Measurements from ENCODE around the gene DENND1C. TPM values are rescaled to one million over a fixed set of nuclear protein-coding genes. Genes with fewer than 3 reads are reported as not detected.

The DENND1C gene
- total and polyA plus RNA-seq, 2 donors from 2014 or later, result 2.6 to 8.2 TPM

DNA sequence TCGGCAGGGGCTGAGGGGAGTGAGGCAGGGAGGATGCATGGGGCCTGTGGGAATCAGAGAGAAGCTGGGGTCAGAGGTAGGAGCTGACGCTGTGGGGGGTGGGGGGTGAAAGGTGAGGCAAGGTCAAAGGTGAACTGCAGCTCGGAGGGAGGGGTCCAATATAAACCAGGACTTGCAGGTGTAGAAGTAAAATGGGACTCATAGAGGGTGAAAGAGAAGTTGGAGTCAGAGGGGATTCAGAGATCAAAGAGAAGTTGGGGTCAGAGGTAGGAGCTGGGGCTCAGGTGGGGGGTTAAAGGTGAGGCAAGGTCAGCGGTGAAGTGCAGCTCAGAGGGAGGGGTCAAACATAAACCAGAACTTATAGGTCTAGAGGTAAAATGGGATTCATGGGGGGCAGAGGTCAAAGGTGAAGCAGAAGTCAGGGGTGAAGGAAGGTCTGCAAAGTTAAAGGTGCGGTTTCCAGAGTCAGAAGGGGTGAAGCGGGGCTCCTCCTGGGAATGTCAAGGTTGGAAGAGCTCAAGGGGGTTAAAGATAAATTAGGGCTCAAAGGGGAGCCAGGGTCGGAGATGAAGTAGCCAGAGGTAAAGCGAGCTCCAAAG, 12.9 kb upstream of the DENND1C start:
- Histone ChIP-seq H3K27me3 (ENCODE audit: control insufficient read depth, insufficient read depth, low read length) (no peaks in the 10 kb centered on the region), H3K9ac (ENCODE audit: low read length in 3 of 3) (no peak overlapping the region), H3K9me3 (ENCODE audit: control insufficient read depth in 2 of 3, insufficient read depth in 1 of 3, low read length in 3 of 3) (peaks cover 0 to 6% (median 2%) of the 10 kb centered on the region in 3 donors), H3K4me3 (ENCODE audit: low read length in 3 of 3) (no peak overlapping the region), H3K4me1 (ENCODE audit: control insufficient read depth in 2 of 3, insufficient read depth in 2 of 3, low read depth in 1 of 3, low read length in 3 of 3) (no peaks in the 10 kb centered on the region), H3K27ac (ENCODE audit: low read depth in 2 of 2, low read length in 2 of 2) (no peak overlapping the region), H3K36me3 (ENCODE audit: control insufficient read depth in 2 of 3, insufficient read depth in 3 of 3, low read length in 3 of 3) (no peaks in the 10 kb centered on the region)
- intact Hi-C loops (cut with DNase I), result no loop called here
- DNase-seq (no peak), FAIRE-seq (no peak)
- TF ChIP-seq, protein P1, sequence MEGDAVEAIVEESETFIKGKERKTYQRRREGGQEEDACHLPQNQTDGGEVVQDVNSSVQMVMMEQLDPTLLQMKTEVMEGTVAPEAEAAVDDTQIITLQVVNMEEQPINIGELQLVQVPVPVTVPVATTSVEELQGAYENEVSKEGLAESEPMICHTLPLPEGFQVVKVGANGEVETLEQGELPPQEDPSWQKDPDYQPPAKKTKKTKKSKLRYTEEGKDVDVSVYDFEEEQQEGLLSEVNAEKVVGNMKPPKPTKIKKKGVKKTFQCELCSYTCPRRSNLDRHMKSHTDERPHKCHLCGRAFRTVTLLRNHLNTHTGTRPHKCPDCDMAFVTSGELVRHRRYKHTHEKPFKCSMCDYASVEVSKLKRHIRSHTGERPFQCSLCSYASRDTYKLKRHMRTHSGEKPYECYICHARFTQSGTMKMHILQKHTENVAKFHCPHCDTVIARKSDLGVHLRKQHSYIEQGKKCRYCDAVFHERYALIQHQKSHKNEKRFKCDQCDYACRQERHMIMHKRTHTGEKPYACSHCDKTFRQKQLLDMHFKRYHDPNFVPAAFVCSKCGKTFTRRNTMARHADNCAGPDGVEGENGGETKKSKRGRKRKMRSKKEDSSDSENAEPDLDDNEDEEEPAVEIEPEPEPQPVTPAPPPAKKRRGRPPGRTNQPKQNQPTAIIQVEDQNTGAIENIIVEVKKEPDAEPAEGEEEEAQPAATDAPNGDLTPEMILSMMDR (IDR thresholded peaks at IDR 0.05; ENCODE audit: borderline replicate concordance, extremely low read depth, insufficient read depth), result no peak

DNA sequence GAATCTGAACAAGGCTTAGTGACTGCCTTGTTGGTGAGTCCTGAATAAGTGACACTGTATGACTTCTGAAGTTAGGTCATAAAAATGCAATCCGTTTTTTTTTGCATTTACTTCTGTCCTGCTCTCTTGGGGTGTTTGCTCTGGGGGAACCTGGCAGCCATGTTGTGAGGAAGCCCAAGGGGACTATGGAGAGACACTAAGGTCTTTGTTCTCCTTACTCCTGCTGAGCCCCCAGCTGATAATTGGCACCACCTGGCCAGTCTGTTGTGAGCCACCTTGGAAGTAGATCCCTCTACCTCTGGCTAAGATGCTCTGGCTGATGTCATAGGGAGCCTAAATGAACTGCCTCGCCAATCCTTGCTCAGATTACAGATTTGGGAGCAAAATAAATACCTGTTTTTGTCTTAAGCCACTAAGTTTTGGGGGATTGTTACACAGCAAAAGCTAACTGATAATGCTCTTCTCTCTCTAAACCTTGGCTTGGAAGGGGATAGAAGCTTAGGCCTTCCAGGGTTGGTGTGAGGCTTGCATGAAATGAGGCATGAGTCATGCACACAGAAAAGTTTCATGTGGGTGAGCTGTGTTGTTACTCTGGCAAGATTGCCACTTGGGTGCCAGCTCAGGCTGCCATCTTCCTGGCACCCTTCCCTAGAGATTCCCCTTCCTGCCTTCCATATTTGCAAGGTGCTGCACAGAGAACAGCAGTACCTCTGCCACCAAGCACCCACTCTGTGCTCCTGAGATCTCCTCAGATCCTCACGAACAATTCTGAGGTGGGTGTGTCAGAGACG, 10.4 kb upstream of the DENND1C start:
- Histone ChIP-seq H3K27ac (ENCODE audit: low read depth in 2 of 2, low read length in 2 of 2) (no peak overlapping the region), H3K4me1 (ENCODE audit: control insufficient read depth in 2 of 3, insufficient read depth in 2 of 3, low read depth in 1 of 3, low read length in 3 of 3) (no peaks in the 10 kb centered on the region), H3K36me3 (ENCODE audit: control insufficient read depth in 2 of 3, insufficient read depth in 3 of 3, low read length in 3 of 3) (no peaks in the 10 kb centered on the region), H3K4me3 (ENCODE audit: low read length in 3 of 3) (no peak overlapping the region), H3K27me3 (ENCODE audit: control insufficient read depth, insufficient read depth, low read length) (no peaks in the 10 kb centered on the region), H3K9me3 (ENCODE audit: control insufficient read depth in 2 of 3, insufficient read depth in 1 of 3, low read length in 3 of 3) (peaks cover 0 to 6% (median 2%) of the 10 kb centered on the region in 3 donors), H3K9ac (ENCODE audit: low read length in 3 of 3) (no peak overlapping the region)
- no peak for FAIRE-seq
- intact Hi-C loops (cut with DNase I), result no loop called here
- DNase-seq, result no peak
- TF ChIP-seq, protein P1 (IDR thresholded peaks at IDR 0.05; ENCODE audit: borderline replicate concordance, extremely low read depth, insufficient read depth), result no peak

DNA sequence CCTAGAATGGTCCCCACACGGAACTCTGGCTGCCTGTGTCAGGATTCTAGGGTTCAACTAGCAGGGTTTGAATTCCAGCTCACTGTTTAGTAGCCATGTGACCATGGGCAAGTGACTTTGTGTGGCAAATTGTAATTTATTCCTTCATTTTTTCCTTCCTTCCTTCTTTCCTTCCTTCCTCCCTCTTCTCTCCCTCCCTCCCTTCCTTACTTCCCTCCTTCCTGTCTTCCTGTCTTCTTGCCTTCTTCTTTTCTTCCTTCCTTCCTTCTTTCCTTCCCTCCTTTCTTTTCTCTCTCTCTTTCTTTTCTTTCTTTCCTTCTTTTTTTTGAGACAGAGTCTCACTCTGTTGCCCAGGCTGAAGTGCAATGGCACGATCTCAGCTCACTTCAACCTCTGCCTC, 8.5 kb upstream of the DENND1C start:
- intact Hi-C loops (cut with DNase I), result no loop called here
- DNase-seq (no peak), FAIRE-seq (no peak)
- TF ChIP-seq, protein P1 (IDR thresholded peaks at IDR 0.05; ENCODE audit: borderline replicate concordance, extremely low read depth, insufficient read depth), result no peak
- Histone ChIP-seq H3K9ac (ENCODE audit: low read length in 3 of 3) (no peak overlapping the region), H3K36me3 (ENCODE audit: control insufficient read depth in 2 of 3, insufficient read depth in 3 of 3, low read length in 3 of 3) (no peaks in the 10 kb centered on the region), H3K4me1 (ENCODE audit: control insufficient read depth in 2 of 3, insufficient read depth in 2 of 3, low read depth in 1 of 3, low read length in 3 of 3) (no peaks in the 10 kb centered on the region), H3K27ac (ENCODE audit: low read depth in 2 of 2, low read length in 2 of 2) (no peak overlapping the region), H3K9me3 (ENCODE audit: control insufficient read depth in 2 of 3, insufficient read depth in 1 of 3, low read length in 3 of 3) (peaks cover 0 to 6% (median 2%) of the 10 kb centered on the region in 3 donors), H3K27me3 (ENCODE audit: control insufficient read depth, insufficient read depth, low read length) (no peaks in the 10 kb centered on the region), H3K4me3 (ENCODE audit: low read length in 3 of 3) (no peak overlapping the region)
